Tibial nerve (tissue), 4 donors: ENCODE measurements around the gene TPGS2.

Experiments used
- EP300 ChIP-seq, 2 donors: sonication (generic); formaldehyde crosslinking; IDR thresholded peaks; one replicate each; pipeline ENCODE4 v1.6.1; 2017; ENCODE audit warnings: antibody characterized with exemption in 2 of 2, mild to moderate bottlenecking in 1 of 2
- POLR2A ChIP-seq, 2 donors: fragments of 450-650 bp; IDR thresholded peaks; one replicate each; pipeline ENCODE4 v1.6.1; 2017; ENCODE audit warnings: antibody characterized with exemption in 2 of 2, mild to moderate bottlenecking in 2 of 2, moderate library complexity in 2 of 2
- TF ChIP-seq, protein P1 (sequence below), 5 experiments: fragments of 200-600 bp in 3 of 5; fragments of 450-650 bp in 2 of 5; sonication (generic) in 3 of 5; IDR thresholded peaks; one replicate each; pipeline ENCODE4 v1.5.1; 2016 to 2019; ENCODE audit warnings: antibody characterized with exemption in 5 of 5, mild to moderate bottlenecking in 3 of 5, moderate library complexity in 2 of 5

DNA sequence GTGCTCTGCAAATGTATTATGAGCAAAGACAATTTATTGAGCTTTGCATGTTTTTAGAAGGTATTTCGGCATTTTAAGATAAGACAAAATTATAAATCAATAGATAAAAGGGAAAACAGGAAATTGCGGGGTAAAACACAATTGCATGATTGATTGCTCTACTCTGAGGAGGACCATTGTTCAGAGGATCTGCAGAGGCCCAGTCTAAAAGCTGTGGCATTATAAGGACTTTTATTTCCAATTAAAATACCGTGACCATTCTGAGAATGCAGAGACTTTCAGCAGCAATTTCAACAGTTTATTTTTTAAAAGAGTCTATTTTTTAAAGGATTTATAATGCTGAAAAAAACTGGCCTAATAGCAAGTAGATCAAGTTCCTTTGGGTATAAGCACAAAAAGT lies 62.0 kb downstream of the TPGS2 start:
- no peak for TF ChIP-seq EP300 (IDR thresholded peaks at IDR 0.05)
- TF ChIP-seq, protein P1, sequence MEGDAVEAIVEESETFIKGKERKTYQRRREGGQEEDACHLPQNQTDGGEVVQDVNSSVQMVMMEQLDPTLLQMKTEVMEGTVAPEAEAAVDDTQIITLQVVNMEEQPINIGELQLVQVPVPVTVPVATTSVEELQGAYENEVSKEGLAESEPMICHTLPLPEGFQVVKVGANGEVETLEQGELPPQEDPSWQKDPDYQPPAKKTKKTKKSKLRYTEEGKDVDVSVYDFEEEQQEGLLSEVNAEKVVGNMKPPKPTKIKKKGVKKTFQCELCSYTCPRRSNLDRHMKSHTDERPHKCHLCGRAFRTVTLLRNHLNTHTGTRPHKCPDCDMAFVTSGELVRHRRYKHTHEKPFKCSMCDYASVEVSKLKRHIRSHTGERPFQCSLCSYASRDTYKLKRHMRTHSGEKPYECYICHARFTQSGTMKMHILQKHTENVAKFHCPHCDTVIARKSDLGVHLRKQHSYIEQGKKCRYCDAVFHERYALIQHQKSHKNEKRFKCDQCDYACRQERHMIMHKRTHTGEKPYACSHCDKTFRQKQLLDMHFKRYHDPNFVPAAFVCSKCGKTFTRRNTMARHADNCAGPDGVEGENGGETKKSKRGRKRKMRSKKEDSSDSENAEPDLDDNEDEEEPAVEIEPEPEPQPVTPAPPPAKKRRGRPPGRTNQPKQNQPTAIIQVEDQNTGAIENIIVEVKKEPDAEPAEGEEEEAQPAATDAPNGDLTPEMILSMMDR (IDR thresholded peaks at IDR 0.05), result no peak
- TF ChIP-seq POLR2A (IDR thresholded peaks at IDR 0.05), result no peak
